ENCODE results near the gene ANKS3. TPM values are rescaled to one million over a fixed set of nuclear protein-coding genes. Genes with fewer than 3 reads are reported as not detected.
A peak's percentile ranks its signal among the peaks of the same experiment; 100 is the strongest.

The ANKS3 gene
- total RNA-seq, 1 donor, result 39.4 TPM

DNA sequence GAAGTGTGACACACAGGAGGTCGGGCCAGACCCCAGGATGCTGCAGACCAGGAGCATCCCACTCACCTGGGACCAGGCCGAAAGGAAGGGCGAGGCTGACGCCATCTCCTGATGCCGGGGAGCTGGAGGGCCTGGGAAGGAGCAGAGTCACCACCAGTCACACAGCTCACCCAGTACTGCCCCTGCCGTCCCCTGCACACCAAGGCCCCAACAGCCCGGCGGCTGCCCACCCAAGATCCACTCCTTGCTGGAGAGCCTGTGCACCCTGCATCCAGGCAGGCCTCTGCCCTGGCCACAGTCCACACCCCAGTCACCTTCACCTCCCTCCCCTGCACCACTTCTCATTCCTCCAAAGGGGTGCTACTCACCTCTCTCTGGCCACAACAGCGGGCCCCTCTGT is 28.1 kb upstream of the ANKS3 start:
- Histone ChIP-seq H3K36me3 (ENCODE audit: insufficient read depth, low read length) (peaks cover 67% of the 10 kb centered on the region), H3K27me3 (ENCODE audit: insufficient read depth, low read length) (no peaks in the 10 kb centered on the region), H3K9me3 (ENCODE audit: low read depth, low read length) (no peaks in the 10 kb centered on the region), H3K4me2 (ENCODE audit: insufficient read depth, low read length) (no peak overlapping the region), H3K27ac (ENCODE audit: low read depth, low read length) (no peak overlapping the region), H3K4me1 (ENCODE audit: insufficient read depth, low read length) (peaks cover 8% of the 10 kb centered on the region), H4K20me1 (ENCODE audit: insufficient read depth, low read length) (peaks cover 9% of the 10 kb centered on the region), H3K4me3 (ENCODE audit: insufficient read depth, low read length) (no peak overlapping the region), H2AFZ (ENCODE audit: low read length) (no peak overlapping the region), H3K79me2 (ENCODE audit: insufficient read depth, low read length) (peaks cover 34% of the 10 kb centered on the region)
- TF ChIP-seq, protein P1, sequence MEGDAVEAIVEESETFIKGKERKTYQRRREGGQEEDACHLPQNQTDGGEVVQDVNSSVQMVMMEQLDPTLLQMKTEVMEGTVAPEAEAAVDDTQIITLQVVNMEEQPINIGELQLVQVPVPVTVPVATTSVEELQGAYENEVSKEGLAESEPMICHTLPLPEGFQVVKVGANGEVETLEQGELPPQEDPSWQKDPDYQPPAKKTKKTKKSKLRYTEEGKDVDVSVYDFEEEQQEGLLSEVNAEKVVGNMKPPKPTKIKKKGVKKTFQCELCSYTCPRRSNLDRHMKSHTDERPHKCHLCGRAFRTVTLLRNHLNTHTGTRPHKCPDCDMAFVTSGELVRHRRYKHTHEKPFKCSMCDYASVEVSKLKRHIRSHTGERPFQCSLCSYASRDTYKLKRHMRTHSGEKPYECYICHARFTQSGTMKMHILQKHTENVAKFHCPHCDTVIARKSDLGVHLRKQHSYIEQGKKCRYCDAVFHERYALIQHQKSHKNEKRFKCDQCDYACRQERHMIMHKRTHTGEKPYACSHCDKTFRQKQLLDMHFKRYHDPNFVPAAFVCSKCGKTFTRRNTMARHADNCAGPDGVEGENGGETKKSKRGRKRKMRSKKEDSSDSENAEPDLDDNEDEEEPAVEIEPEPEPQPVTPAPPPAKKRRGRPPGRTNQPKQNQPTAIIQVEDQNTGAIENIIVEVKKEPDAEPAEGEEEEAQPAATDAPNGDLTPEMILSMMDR (IDR thresholded peaks at IDR 0.05; ENCODE audit: extremely low read depth, low read depth, low read length), result no peak
- peak; percentile 29 for DNase-seq (ENCODE audit: insufficient read length, low spot score, missing footprints)

DNA sequence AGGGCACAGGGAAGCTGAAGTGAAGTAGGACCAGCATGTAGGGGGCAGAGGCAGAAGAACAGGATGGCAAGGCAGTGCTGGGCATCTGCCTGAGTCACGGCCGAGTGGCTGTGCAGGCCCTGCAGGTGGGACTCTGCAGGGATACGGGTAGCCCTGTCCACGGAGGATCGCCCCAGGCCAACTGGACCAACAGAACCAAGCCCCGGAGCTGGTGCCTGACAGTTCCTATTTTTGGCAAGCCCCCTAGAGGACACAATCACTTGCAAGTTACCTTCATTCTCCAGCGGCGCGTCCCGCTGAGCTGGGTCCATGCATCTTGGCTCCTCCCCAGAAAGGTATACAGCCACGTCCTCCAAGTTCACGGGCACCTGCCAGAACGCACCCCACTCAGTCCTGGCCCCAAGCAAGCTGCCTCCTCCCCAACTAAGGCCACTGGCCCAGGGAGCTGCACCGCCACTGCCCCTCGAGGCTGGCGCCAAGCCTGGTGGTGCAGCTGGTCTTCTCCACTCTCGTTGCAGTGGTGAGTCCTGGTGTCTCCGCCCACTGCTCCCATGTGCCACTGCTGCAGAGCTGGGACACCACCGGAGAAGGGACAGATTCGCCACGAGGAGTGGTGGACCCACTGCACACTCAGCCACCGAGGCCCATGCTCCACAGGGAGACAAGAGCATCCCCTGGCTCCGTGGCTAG is 26.3 kb upstream of the ANKS3 start:
- Histone ChIP-seq H3K4me1 (ENCODE audit: insufficient read depth, low read length) (no peaks in the 10 kb centered on the region), H3K4me2 (ENCODE audit: insufficient read depth, low read length) (no peak overlapping the region), H3K27me3 (ENCODE audit: insufficient read depth, low read length) (no peaks in the 10 kb centered on the region), H2AFZ (ENCODE audit: low read length) (no peak overlapping the region), H3K4me3 (ENCODE audit: insufficient read depth, low read length) (no peak overlapping the region), H3K36me3 (ENCODE audit: insufficient read depth, low read length) (peaks cover 75% of the 10 kb centered on the region), H3K9me3 (ENCODE audit: low read depth, low read length) (peaks cover 3% of the 10 kb centered on the region), H3K27ac (ENCODE audit: low read depth, low read length) (no peak overlapping the region), H4K20me1 (ENCODE audit: insufficient read depth, low read length) (peaks cover 10% of the 10 kb centered on the region), H3K79me2 (ENCODE audit: insufficient read depth, low read length) (peaks cover 21% of the 10 kb centered on the region)
- TF ChIP-seq, protein P1 (IDR thresholded peaks at IDR 0.05; ENCODE audit: extremely low read depth, low read depth, low read length), result no peak
- DNase-seq (ENCODE audit: insufficient read length, low spot score, missing footprints), result peak; percentile 63

- H3K4me2 ChIP-seq (ENCODE audit: insufficient read depth, low read length), result no peak overlapping the region
- peaks cover 14% of the 10 kb centered on the region for H4K20me1 ChIP-seq (ENCODE audit: insufficient read depth, low read length)
- H3K9me3 ChIP-seq (ENCODE audit: low read depth, low read length), result peaks cover 3% of the 10 kb centered on the region
- H3K4me3 ChIP-seq (ENCODE audit: insufficient read depth, low read length), result no peak overlapping the region
- no peaks in the 10 kb centered on the region for H3K27me3 ChIP-seq (ENCODE audit: insufficient read depth, low read length)
- H3K27ac ChIP-seq (ENCODE audit: low read depth, low read length), result no peak overlapping the region
- TF ChIP-seq, protein P1 (IDR thresholded peaks at IDR 0.05; ENCODE audit: extremely low read depth, low read depth, low read length), result no peak
- no peaks in the 10 kb centered on the region for H3K4me1 ChIP-seq (ENCODE audit: insufficient read depth, low read length)
- H3K79me2 ChIP-seq (ENCODE audit: insufficient read depth, low read length), result peaks cover 4% of the 10 kb centered on the region
- H3K36me3 ChIP-seq (ENCODE audit: insufficient read depth, low read length), result peaks cover 64% of the 10 kb centered on the region
- no peak overlapping the region for H2AFZ ChIP-seq (ENCODE audit: low read length)
- no peak for DNase-seq (ENCODE audit: insufficient read length, low spot score, missing footprints)
Measured at GRCh38 chr16:4755687-4756086, 21.6 kb upstream of the ANKS3 start.

DNA sequence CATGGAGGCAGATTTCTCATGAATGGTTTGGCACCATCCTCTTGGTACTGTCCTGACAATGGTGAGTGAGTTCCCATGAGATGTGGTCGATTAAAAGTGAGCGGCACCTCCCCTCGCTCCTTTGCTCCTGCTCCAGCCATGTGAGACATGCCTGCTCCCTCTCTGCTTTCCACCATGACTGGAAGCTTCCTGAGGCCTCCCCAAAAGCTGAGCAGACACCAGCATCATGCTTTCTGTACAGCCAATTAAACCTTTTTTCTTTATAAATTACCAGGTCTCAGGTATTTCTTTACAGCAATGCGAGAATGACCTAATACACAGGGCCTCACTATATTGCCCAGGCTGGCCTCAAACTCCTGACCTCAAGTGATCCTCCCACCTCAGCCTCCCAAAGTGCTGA is 20.8 kb upstream of the ANKS3 start:
- Histone ChIP-seq H3K36me3 (ENCODE audit: insufficient read depth, low read length) (peaks cover 57% of the 10 kb centered on the region), H3K4me1 (ENCODE audit: insufficient read depth, low read length) (no peaks in the 10 kb centered on the region), H3K4me3 (ENCODE audit: insufficient read depth, low read length) (no peak overlapping the region), H3K4me2 (ENCODE audit: insufficient read depth, low read length) (no peak overlapping the region), H2AFZ (ENCODE audit: low read length) (no peak overlapping the region), H3K79me2 (ENCODE audit: insufficient read depth, low read length) (peaks cover 4% of the 10 kb centered on the region), H3K27me3 (ENCODE audit: insufficient read depth, low read length) (no peaks in the 10 kb centered on the region), H3K9me3 (ENCODE audit: low read depth, low read length) (peaks cover 3% of the 10 kb centered on the region), H4K20me1 (ENCODE audit: insufficient read depth, low read length) (peaks cover 10% of the 10 kb centered on the region), H3K27ac (ENCODE audit: low read depth, low read length) (no peak overlapping the region)
- DNase-seq (ENCODE audit: insufficient read length, low spot score, missing footprints), result peak; percentile 15
- TF ChIP-seq, protein P1 (IDR thresholded peaks at IDR 0.05; ENCODE audit: extremely low read depth, low read depth, low read length), result no peak
